ENCODE measurements around the gene EFCAB9. TPM values are rescaled to one million over a fixed set of nuclear protein-coding genes. Genes with fewer than 3 reads are reported as not detected.

EFCAB9 gene
- total and polyA plus RNA-seq, 8 donors: not detected

DNA sequence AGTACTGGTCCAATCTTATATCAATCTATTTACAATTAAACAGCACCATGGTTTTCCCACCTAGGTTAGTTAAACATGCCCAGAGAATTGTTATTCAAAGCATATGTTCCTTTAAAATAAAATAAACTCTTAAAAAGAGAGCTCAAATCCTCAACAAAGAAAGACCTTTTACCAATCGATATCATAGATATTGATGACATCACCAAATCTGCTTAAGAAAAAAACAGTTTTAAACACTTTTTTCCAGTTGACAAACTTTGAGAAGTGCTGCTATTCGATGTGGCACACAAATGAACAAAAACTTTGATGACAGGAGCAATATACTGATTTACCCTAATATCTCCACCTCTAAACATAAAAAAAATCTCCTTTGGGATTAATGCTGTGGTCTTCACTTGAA lies 15.7 kb downstream of the EFCAB9 start:
- DNase-seq (no peak), ATAC-seq (no peak)
- Histone ChIP-seq H3K4me3 (no peak overlapping the region), H3K27me3 (no peaks in the 10 kb centered on the region), H3K36me3 (peaks cover 0 to 12% of the 10 kb centered on the region in 2 donors), H3K9me3 (no peaks in the 10 kb centered on the region), H3K27ac (no peak overlapping the region), H3K4me1 (peaks cover 0 to 12% of the 10 kb centered on the region in 2 donors)
- intact Hi-C loops (cut with DNase I): no loop called here
- TF ChIP-seq CTCF (IDR thresholded peaks at IDR 0.05): no peak

DNA sequence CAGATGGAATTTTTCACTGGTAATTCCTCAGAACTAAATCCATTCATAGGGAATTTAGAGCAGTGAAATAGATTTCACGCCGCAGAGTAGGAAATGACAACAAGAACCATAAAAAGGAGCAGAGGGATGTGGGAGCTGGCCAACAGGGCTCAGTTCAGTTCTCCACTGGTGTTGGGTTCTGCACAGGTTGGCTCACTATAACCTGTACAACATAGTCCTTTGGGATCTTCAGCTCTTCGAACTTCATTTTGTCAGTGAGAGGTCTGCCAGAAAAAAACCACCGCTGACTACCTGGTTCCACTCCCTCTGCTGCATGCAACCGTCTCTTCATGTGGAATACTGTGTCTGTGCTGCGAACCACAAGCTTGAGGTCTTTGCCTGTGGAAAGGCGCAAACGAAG lies 17.7 kb downstream of the EFCAB9 start:
- Histone ChIP-seq H3K27me3 (no peaks in the 10 kb centered on the region), H3K36me3 (peaks cover 0 to 12% of the 10 kb centered on the region in 2 donors), H3K27ac (no peak overlapping the region), H3K9me3 (no peaks in the 10 kb centered on the region), H3K4me1 (peaks cover 0 to 10% of the 10 kb centered on the region in 2 donors), H3K4me3 (no peak overlapping the region)
- ATAC-seq (no peak), DNase-seq (no peak)
- TF ChIP-seq CTCF (IDR thresholded peaks at IDR 0.05): no peak
- intact Hi-C loops (cut with DNase I): no loop called here

DNA sequence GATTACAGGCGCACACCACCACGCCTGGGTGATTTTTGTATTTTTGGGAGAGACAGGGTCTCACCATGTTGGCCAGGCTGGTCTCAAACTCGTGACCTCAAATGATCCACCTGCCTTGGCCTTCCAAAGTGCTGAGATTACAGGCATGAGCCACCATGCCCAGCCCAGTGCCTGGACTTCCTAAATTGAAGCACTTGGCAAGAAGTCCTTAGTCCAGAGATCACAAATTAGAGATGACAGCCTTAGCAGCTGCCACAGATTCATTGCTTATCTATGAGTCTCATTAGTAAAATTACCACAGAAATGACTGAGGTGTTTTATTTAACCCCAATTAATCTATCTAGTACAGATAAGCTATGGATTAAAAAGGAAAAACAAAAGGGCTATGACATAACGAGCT lies 19.2 kb downstream of the EFCAB9 start:
- Histone ChIP-seq H3K9me3 (no peaks in the 10 kb centered on the region), H3K36me3 (peaks cover 0 to 12% of the 10 kb centered on the region in 2 donors), H3K27ac (no peak overlapping the region), H3K4me1 (no peaks in the 10 kb centered on the region), H3K27me3 (no peaks in the 10 kb centered on the region), H3K4me3 (no peak overlapping the region)
- no peak for DNase-seq
- ATAC-seq: no peak
- TF ChIP-seq CTCF (IDR thresholded peaks at IDR 0.05): no peak
- intact Hi-C loops (cut with DNase I): no loop called here

DNA sequence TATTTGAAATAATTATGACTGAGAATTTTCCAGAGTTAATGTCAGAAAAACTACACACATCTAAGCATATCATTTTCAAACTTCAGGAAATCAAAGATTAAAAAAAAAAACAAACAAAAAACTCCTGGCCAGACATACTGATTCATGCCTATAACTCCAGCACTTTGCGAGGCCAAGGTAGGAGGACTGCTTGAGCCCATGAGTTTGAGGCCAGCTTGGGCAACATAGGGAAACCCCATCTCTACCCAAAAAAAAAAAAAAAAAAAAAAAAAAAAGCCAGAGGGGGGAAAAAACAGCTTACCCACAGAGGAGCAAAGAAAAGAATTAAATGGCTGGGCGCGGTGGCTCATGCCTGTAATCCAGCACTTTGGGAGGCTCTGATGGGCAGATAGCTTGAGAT lies 22.4 kb downstream of the EFCAB9 start:
- intact Hi-C loops (cut with DNase I): no loop called here
- no peak overlapping the region for H3K4me3 ChIP-seq
- no peaks in the 10 kb centered on the region for H3K4me1 ChIP-seq
- no peak for TF ChIP-seq CTCF (IDR thresholded peaks at IDR 0.05)
- ATAC-seq (no peak), DNase-seq (no peak)
- no peaks in the 10 kb centered on the region for H3K9me3 ChIP-seq
- H3K27ac ChIP-seq: no peak overlapping the region
- H3K36me3 ChIP-seq: peaks cover 0 to 7% of the 10 kb centered on the region in 2 donors
- no peaks in the 10 kb centered on the region for H3K27me3 ChIP-seq

GRCh38 chr5:172219296-172219695 lies 25.3 kb downstream of the EFCAB9 start:
- DNase-seq: no peak
- Histone ChIP-seq H3K27ac (no peak overlapping the region), H3K9me3 (no peaks in the 10 kb centered on the region), H3K27me3 (no peaks in the 10 kb centered on the region), H3K4me3 (no peak overlapping the region), H3K4me1 (no peaks in the 10 kb centered on the region), H3K36me3 (peaks cover 0 to 3% of the 10 kb centered on the region in 2 donors)
- ATAC-seq: no peak
- TF ChIP-seq CTCF (IDR thresholded peaks at IDR 0.05): no peak
- intact Hi-C loops (cut with DNase I): no loop called here
